ENCODE measurements around the gene CUL4B.

DNA sequence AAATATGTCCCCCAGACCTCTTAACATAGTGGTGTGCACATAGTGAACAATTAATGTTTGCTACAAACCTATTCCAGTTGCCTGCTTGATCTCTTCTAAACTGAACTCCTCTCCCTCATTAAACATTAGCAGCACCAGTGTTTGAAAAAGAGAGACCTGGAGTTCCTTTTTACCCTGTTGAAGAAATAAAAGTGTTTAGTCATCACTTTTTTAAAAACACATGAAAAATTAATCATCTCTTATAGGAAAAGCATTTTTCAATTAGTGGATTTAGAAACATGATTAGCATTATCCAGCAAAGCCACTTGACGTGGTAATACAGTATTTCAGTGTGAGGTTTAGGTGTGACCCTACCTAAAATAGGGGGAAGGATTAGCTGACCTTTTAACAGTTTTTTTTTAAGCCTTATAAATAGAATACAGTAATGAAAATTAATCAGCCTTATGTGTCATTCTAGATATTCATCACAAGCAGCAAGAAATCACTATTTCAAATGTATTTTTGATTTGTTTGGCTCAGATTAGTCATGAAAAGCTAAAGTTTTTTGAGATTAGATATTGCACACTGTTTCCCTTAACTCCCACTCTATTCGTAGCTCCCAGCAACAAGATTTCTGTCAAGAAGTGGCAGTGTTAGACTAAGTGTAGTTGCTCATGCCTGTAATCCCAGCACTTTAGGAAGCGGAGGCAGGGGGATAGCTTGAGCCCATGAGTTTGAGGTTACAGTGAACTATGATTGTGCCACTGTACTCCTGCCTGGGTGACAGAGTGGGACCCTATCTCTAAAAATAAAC is 26.2 kb downstream of the CUL4B start:
- TF ChIP-seq, protein P1, sequence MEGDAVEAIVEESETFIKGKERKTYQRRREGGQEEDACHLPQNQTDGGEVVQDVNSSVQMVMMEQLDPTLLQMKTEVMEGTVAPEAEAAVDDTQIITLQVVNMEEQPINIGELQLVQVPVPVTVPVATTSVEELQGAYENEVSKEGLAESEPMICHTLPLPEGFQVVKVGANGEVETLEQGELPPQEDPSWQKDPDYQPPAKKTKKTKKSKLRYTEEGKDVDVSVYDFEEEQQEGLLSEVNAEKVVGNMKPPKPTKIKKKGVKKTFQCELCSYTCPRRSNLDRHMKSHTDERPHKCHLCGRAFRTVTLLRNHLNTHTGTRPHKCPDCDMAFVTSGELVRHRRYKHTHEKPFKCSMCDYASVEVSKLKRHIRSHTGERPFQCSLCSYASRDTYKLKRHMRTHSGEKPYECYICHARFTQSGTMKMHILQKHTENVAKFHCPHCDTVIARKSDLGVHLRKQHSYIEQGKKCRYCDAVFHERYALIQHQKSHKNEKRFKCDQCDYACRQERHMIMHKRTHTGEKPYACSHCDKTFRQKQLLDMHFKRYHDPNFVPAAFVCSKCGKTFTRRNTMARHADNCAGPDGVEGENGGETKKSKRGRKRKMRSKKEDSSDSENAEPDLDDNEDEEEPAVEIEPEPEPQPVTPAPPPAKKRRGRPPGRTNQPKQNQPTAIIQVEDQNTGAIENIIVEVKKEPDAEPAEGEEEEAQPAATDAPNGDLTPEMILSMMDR (conservative IDR thresholded peaks at IDR 0.05; ENCODE audit: low read depth in 2 of 2): no peak
- TF ChIP-seq, protein P2, sequence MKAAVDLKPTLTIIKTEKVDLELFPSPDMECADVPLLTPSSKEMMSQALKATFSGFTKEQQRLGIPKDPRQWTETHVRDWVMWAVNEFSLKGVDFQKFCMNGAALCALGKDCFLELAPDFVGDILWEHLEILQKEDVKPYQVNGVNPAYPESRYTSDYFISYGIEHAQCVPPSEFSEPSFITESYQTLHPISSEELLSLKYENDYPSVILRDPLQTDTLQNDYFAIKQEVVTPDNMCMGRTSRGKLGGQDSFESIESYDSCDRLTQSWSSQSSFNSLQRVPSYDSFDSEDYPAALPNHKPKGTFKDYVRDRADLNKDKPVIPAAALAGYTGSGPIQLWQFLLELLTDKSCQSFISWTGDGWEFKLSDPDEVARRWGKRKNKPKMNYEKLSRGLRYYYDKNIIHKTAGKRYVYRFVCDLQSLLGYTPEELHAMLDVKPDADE (IDR thresholded peaks at IDR 0.05): no peak
- TF ChIP-seq, protein P3, sequence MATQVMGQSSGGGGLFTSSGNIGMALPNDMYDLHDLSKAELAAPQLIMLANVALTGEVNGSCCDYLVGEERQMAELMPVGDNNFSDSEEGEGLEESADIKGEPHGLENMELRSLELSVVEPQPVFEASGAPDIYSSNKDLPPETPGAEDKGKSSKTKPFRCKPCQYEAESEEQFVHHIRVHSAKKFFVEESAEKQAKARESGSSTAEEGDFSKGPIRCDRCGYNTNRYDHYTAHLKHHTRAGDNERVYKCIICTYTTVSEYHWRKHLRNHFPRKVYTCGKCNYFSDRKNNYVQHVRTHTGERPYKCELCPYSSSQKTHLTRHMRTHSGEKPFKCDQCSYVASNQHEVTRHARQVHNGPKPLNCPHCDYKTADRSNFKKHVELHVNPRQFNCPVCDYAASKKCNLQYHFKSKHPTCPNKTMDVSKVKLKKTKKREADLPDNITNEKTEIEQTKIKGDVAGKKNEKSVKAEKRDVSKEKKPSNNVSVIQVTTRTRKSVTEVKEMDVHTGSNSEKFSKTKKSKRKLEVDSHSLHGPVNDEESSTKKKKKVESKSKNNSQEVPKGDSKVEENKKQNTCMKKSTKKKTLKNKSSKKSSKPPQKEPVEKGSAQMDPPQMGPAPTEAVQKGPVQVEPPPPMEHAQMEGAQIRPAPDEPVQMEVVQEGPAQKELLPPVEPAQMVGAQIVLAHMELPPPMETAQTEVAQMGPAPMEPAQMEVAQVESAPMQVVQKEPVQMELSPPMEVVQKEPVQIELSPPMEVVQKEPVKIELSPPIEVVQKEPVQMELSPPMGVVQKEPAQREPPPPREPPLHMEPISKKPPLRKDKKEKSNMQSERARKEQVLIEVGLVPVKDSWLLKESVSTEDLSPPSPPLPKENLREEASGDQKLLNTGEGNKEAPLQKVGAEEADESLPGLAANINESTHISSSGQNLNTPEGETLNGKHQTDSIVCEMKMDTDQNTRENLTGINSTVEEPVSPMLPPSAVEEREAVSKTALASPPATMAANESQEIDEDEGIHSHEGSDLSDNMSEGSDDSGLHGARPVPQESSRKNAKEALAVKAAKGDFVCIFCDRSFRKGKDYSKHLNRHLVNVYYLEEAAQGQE (IDR thresholded peaks at IDR 0.05; ENCODE audit: unreplicated experiment): no peak
- TF ChIP-seq CREB1 (CRISPR knock-in tag; IDR thresholded peaks at IDR 0.05; ENCODE audit: low read depth) (no peak), POLR2AphosphoS5 (IDR thresholded peaks at IDR 0.05; ENCODE audit: low read depth) (no peak), EZH2phosphoT487 (IDR thresholded peaks at IDR 0.05; ENCODE audit: unreplicated experiment) (no peak), EZH2 (IDR thresholded peaks at IDR 0.05; ENCODE audit: low read depth, unreplicated experiment) (no peak), NANOG (IDR thresholded peaks at IDR 0.05; ENCODE audit: borderline replicate concordance) (no peak), JUNB (IDR thresholded peaks at IDR 0.05; ENCODE audit: unreplicated experiment) (no peak), ZNF114 (CRISPR knock-in tag; IDR thresholded peaks at IDR 0.05) (no peak), ZNF331 (CRISPR knock-in tag; IDR thresholded peaks at IDR 0.05; ENCODE audit: low read depth) (no peak)
- TF ChIP-seq, protein P4, sequence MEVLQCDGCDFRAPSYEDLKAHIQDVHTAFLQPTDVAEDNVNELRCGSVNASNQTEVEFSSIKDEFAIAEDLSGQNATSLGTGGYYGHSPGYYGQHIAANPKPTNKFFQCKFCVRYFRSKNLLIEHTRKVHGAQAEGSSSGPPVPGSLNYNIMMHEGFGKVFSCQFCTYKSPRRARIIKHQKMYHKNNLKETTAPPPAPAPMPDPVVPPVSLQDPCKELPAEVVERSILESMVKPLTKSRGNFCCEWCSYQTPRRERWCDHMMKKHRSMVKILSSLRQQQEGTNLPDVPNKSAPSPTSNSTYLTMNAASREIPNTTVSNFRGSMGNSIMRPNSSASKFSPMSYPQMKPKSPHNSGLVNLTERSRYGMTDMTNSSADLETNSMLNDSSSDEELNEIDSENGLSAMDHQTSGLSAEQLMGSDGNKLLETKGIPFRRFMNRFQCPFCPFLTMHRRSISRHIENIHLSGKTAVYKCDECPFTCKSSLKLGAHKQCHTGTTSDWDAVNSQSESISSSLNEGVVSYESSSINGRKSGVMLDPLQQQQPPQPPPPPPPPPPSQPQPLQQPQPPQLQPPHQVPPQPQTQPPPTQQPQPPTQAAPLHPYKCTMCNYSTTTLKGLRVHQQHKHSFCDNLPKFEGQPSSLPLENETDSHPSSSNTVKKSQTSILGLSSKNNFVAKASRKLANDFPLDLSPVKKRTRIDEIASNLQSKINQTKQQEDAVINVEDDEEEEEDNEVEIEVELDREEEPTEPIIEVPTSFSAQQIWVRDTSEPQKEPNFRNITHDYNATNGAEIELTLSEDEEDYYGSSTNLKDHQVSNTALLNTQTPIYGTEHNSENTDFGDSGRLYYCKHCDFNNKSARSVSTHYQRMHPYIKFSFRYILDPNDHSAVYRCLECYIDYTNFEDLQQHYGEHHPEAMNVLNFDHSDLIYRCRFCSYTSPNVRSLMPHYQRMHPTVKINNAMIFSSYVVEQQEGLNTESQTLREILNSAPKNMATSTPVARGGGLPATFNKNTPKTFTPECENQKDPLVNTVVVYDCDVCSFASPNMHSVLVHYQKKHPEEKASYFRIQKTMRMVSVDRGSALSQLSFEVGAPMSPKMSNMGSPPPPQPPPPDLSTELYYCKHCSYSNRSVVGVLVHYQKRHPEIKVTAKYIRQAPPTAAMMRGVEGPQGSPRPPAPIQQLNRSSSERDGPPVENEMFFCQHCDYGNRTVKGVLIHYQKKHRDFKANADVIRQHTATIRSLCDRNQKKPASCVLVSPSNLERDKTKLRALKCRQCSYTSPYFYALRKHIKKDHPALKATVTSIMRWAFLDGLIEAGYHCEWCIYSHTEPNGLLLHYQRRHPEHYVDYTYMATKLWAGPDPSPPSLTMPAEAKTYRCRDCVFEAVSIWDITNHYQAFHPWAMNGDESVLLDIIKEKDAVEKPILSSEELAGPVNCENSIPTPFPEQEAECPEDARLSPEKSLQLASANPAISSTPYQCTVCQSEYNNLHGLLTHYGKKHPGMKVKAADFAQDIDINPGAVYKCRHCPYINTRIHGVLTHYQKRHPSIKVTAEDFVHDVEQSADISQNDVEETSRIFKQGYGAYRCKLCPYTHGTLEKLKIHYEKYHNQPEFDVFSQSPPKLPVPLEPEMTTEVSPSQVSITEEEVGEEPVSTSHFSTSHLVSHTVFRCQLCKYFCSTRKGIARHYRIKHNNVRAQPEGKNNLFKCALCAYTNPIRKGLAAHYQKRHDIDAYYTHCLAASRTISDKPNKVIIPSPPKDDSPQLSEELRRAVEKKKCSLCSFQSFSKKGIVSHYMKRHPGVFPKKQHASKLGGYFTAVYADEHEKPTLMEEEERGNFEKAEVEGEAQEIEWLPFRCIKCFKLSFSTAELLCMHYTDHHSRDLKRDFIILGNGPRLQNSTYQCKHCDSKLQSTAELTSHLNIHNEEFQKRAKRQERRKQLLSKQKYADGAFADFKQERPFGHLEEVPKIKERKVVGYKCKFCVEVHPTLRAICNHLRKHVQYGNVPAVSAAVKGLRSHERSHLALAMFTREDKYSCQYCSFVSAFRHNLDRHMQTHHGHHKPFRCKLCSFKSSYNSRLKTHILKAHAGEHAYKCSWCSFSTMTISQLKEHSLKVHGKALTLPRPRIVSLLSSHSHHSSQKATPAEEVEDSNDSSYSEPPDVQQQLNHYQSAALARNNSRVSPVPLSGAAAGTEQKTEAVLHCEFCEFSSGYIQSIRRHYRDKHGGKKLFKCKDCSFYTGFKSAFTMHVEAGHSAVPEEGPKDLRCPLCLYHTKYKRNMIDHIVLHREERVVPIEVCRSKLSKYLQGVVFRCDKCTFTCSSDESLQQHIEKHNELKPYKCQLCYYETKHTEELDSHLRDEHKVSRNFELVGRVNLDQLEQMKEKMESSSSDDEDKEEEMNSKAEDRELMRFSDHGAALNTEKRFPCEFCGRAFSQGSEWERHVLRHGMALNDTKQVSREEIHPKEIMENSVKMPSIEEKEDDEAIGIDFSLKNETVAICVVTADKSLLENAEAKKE (CRISPR knock-in tag; IDR thresholded peaks at IDR 0.05): no peak

Data from GM23338 (cell line).